IPS-11a (cell line): Measurements from ENCODE around the gene PRR23C.

ENCODE experiments used
- H3K4me3 ChIP-seq: one replicate; pipeline ENCODE4 v1.5.1; 2013; ENCODE audit warnings: low read depth, low read length, control low read depth

The PRR23C gene

GRCh38 chr3:139005356-139005993, 39.2 kb downstream of the PRR23C start:
- no peak overlapping the region for H3K4me3 ChIP-seq

- H3K4me3 ChIP-seq = no peak overlapping the region
Observed at GRCh38 chr3:138995706-138996105, 49.0 kb downstream of the PRR23C start.
